GM21360 (cell line): Measurements from ENCODE around the gene KLK5.
"Not testable (repeated sequence)": the region's sequence is repeated elsewhere in the genome, so short reads cannot be mapped to it uniquely, and the experiment has no call there.

Experiments used
- ATAC-seq: cut with Tn5 transposase; IDR thresholded peaks from one replicate; pipeline ENCODE4 v1.9.1; 2021; ENCODE audit warnings: mild to moderate bottlenecking, moderate library complexity; ENCODE audit not compliant: unreplicated experiment

The KLK5 gene

GRCh38 chr19:50922317-50922853 lies 30.5 kb downstream of the KLK5 start:
- no peak for ATAC-seq

DNA sequence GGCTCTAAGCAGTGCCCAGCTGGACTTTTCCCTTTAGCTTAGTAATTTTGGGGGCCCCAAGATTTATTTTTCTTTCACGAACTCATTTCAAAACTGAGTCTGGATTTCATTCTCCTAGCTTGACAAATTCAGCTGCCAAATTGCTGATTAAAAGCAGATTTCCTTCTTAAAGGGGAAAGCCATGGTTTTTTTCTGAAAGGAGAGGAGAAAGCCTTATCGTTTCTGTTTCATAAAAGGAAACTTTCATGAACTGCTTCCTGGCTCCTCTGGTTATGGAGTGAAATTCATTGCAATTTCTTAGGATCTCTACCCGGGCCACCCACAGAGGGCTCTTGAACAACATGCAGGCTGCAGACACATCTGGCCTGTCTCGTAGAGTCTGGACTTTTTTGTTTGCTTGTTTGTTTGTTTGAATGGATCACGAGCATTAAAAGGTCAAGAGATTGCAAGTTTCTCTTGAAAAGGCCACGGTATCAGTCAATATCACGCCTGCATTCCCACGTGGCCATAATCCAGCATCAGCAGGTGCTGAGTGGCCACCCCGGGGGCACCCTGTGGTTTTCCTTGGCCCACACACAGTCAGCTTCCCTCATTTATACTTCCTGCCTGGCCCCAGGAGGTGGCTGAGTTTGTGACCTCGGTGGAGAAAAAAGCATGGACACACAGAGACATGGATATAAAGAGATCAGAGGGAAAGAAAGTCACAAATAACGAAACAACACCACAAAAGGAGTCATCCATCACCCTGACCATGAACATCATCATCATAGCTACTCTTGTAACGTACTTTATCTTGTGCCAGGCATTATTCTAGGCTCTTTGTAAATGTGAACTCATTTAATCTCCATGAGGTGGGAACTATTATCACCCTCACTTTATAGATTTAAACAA lies 31.2 kb downstream of the KLK5 start:
- ATAC-seq = no peak

DNA sequence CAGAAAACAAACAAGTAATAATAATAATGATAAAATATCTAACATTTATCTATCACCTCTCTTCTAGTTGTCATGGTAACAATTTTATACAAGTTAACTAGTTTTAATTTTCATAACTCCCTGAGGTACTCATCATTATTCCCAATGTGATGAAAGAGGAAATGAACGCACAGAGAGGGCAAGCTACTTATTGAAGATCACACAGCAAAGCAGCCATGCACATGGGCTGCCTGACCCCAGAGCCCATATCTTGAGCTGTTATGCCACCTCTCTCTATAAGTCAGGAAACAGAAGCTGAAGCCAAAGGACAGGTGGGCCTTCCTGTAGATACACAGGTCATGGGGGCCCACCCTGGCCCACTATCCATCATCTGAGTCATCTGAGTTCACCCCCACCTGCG lies 36.8 kb downstream of the KLK5 start:
- ATAC-seq = no peak

DNA sequence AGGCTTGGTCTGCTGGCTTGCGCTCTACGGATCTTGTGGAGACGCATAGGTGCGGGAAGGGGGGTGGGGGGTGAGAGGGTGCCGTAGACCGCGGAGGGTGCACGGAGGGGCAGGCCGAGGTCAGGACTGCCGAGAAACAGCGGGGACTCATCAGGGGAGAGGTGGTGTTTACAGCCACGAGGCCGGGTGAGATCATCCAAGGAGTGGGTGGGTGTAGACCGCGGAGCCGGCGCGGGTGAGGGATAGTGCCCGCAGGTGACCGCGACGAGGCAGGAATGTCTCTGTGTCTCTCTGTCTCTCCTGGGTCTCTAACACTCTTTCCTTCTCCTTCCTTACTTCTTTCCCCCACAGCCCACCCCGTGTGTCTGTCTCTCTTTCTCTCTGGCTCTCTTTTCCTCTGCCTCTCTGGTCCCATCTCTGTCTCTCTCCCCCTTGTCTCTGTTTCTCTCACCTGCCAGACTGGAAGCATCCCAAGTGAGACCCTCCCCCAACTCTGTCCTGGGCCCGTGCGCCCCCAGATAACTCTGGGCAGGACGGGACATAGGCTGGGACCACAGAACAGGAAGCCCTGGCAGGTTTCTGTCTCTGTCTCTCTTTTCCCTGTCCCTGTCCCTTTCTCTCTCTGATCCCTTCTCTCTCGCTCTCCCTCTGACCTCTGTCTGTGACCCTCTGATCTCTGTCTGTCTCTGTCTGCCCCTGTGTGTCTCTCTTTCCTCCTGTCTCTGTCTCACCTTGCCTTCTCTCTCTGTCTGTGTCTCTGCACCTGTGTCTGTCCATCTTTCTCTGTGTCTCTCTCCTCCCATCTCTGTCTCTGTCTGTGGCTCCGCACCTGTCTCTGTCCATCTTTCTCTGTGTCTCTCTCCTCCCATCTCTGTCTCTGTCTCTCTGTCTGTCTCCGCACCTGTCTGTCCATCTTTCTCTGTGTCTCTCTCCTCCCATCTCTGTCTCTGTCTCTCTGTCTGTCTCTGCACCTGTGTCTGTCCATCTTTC lies 39.8 kb downstream of the KLK5 start:
- no peak for ATAC-seq

GRCh38 chr19:50912102-50912599 lies 40.7 kb downstream of the KLK5 start:
- no peak for ATAC-seq

DNA sequence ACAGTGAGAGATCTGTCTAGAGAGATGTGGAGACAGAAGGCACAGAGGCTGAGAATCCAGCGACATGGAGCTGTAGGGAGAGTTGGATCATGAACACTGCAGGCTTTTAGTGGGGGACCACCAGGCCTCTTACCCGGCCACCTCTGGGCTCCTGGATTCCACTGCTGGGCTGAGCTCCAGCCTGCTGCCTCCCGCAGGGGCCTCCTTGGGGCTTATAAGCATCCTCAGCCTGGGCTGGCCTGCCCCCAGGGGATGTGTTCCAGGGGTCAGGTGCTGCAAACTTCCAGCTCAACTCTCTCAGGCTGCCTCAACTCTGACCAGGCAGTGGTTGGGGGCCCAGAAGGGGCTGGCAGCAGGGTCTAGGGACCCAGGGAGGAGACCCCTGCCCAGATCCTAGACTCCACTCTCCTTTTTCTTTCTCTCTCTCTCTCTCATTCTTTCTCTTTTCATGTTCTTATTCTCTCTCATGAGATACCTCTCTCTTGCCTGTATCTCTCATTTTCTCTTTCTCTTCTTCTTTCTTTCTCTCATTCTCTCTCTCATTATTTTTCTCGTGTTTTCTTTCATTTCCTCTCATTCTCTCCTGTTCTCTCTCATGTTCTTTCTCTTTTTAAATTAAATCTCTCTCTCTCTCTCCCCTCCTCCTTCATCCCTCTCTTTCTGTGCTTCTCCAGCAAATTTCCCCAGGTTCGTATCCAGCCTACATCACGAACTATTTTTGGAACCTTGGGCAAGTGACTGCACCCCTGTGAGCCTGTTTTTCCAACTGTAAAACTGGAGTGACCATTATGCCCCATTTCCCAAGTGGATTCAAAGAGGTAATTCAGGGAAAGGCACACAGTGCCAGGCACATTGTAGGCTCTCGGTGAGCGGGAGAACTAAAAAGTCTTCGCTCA lies 41.4 kb downstream of the KLK5 start, which contains the start of gene KLK4:
Gene KLK4, minus strand, starts transcription at position 190 of the 896 bp plus-strand sequence. CDS start 657 bp downstream, outside the sequence.
- no peak for ATAC-seq

- no peak for ATAC-seq
These were observed 42.1 kb downstream of the KLK5 start for GRCh38 chr19:50910722-50911121.

- ATAC-seq = peak; percentile 62
These were observed 43.4 kb downstream of the KLK5 start for GRCh38 chr19:50909240-50910070.

DNA sequence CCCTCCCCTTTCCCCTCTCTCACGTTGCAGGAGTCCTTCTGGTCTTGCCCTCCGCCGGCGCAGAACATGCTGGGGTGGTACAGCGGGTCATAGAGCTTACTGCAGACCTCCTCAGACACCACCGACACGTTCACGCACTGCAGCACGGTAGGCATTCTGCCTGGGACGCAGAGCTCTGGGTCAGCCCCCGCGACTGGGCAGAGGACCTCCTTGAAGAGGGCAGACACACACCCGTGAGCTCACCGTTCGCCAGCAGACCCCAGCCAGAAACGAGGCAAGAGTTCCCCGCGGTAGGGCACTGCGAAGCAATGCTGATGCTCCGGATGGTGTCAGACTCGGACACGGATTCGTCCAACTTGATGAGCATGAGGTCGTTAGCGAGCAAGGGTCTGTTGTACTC lies 44.5 kb downstream of the KLK5 start:
- no peak for ATAC-seq

DNA sequence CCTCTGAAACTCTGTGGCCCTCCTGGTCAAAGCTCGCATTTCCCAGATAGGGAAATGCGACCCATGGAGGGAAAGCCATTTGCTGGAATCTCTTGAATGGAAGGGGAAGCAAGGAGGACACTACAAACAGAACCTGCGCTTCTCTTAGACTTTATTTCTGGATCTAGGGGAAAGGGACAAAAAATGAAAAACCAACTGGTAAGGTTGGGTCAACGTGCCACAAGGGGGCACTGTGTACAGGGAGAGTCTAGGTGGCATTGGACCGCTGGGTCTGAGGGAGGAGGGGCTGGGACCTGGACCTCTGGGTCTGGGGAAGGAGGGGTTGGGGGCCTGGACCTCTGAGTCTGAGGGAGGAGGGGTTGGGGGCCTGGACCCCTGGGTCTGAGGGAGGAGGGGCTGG lies 46.6 kb downstream of the KLK5 start:
- ATAC-seq = no peak

DNA sequence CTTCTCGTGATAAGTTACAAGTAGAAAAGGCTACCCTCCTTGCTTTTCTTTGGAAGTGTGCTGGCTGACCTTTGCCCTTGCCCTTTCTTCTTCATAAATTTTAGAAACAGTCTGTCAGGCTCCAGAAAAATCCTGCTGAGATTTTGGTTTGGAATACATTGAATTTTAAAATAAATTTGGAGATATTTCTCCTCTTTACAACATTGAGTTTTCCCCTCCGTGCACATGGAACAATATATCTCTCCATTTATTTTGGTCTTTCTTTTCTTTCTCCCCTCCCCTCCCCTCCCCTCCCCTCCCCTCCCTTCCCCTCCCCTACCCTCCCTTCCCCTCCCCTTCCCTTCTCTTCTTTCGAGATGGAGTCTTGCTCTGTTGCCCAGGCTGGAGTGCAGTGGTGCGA lies 50.2 kb downstream of the KLK5 start:
- no peak for ATAC-seq

GRCh38 chr19:50899569-50899968 lies 53.3 kb downstream of the KLK5 start:
- no peak for ATAC-seq

DNA sequence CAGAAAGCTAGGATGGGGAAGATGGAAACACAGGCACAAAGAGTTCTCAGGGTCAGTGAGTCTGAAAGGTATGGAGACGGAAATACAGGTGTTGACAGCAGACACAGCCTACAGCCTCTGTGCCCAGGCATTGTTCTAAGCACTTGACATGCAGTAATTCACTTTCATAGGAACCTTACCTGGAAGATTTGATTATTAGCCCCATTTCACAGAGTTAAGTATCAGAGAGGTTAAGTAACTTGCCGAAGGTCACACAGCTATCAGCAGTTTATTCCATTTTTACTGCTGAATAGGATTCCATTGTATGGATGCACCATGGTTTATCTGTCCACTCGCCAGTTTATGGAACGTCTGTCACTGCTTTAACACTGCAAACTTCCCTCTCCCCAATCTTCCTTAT lies 54.8 kb downstream of the KLK5 start:
- ATAC-seq = no peak

- peak; percentile 2 for ATAC-seq
These were observed 55.2 kb downstream of the KLK5 start for GRCh38 chr19:50897612-50898011.

GRCh38 chr19:50897191-50897607 lies 55.6 kb downstream of the KLK5 start:
- peak; percentile 25 for ATAC-seq

DNA sequence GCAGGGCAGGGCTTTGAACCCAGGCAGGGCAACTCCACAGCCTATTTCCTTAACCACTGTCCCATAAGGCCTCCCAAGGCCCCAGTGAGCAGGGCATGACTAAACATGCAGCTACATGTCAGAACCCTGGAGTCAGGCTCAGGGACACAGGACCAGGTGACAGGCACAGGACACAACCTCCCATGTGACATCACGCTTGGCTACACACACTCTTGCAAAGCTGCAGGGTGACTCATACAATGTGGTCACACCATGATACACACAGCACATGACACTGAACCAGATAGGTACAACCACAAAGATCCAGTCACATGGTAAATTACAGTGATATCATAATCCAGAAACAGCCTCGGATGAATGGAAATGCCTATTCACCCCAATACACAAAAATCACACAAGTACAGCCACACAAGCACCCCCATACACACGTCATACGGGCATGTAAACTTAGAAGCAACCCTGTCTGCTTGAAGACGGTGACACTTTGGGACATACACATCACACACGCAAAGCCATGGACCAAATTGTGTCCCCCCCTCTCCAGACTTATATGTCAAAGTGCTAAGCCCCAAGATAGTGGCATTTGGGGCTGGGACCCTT lies 56.1 kb downstream of the KLK5 start:
- peak; percentile 72 for ATAC-seq

DNA sequence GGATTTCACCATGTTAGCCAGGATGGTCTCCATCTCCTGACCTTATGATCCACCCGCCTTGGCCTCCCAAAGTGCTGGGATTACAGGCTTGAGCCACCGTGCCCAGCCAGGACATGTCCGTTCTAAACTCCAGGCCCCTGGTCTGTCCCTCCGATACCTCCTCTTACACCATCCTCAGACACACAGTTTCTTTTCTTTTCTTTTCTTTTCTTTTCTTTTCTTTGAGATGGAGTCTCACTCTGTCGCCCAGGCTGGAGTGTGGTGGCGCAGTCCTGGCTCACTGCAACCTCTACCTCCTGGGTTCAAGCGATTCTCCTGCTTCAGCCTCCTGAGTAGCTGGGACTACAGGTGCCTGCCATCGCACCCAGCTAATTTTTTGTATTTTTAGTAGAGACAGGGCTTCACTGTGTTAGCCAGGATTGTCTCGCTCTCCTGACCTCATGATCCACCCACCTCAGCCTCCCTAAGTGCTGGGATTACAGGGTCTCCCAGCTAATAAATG lies 56.7 kb downstream of the KLK5 start:
- ATAC-seq = not testable (repeated sequence)
